Measurements from ENCODE around the gene IFI27L2.

GRCh38 chr14:94173885-94174603, 44.6 kb upstream of the IFI27L2 start, which contains the start of gene PPP4R4:
- TF ChIP-seq CTCF (IDR thresholded peaks at IDR 0.05; ENCODE audit: insufficient read depth, low read length, poor library complexity, severe bottlenecking) (no peak), EZH2phosphoT487 (conservative IDR thresholded peaks at IDR 0.05; ENCODE audit: low read length) (no peak)
